T-helper 2 cell treated with Interferon-gamma antibody and Interleukin-4, amounts not matched to agents 100 ng/mL and 5 ng/mL, for 36 hours (primary cell): ENCODE measurements around the gene MBD5. TPM values are rescaled to one million over a fixed set of nuclear protein-coding genes. Genes with fewer than 3 reads are reported as not detected.

Source experiments
- intact Hi-C: fragments of 100-400 bp; cut with micrococcal nuclease; formaldehyde crosslinking; loops from one replicate; pipeline ENCODE4 v1.15.1; 2023
- total RNA-seq: library from RNA; stranded (reverse); gene quantifications from 2 replicates; pipeline ENCODE4 v1.2.3, GENCODE V29; 2022

Gene MBD5
- total RNA-seq, 1 donor from 2014 or later, result 38.4 TPM

- intact Hi-C loops, result no loop called here
Observed at GRCh38 chr2:148300544-148300943, 279.7 kb downstream of the MBD5 start.

GRCh38 chr2:148301362-148301761 lies 280.5 kb downstream of the MBD5 start:
- intact Hi-C loops, result no loop called here

- intact Hi-C loops, result no loop called here
Observed at GRCh38 chr2:148302526-148302925, 281.6 kb downstream of the MBD5 start.

- intact Hi-C loops, result no loop called here
Observed at GRCh38 chr2:148303161-148303560, 282.3 kb downstream of the MBD5 start.

- intact Hi-C loops, result no loop called here
Observed at GRCh38 chr2:148305476-148305875, 284.6 kb downstream of the MBD5 start.

GRCh38 chr2:148306027-148306426 lies 285.1 kb downstream of the MBD5 start:
- intact Hi-C loops, result no loop called here

GRCh38 chr2:148317598-148317997 lies 296.7 kb downstream of the MBD5 start:
- intact Hi-C loops, result no loop called here

- intact Hi-C loops, result no loop called here
Observed at GRCh38 chr2:148338541-148338940, 317.6 kb downstream of the MBD5 start.

GRCh38 chr2:148342086-148342485 lies 321.2 kb downstream of the MBD5 start:
- intact Hi-C loops, result no loop called here

- intact Hi-C loops, result no loop called here
Observed at GRCh38 chr2:148350199-148350598, 329.3 kb downstream of the MBD5 start.

GRCh38 chr2:148351437-148352143 lies 330.7 kb downstream of the MBD5 start:
- intact Hi-C loops, result no loop called here

- intact Hi-C loops, result no loop called here
Observed at GRCh38 chr2:148358375-148358774, 337.5 kb downstream of the MBD5 start.

GRCh38 chr2:148360662-148361061 lies 339.8 kb downstream of the MBD5 start:
- intact Hi-C loops, result no loop called here

GRCh38 chr2:148362144-148362796 lies 341.4 kb downstream of the MBD5 start:
- intact Hi-C loops, result no loop called here

- intact Hi-C loops, result no loop called here
Observed at GRCh38 chr2:148375214-148375613, 354.3 kb downstream of the MBD5 start.

GRCh38 chr2:148391324-148391723 lies 370.4 kb downstream of the MBD5 start:
- intact Hi-C loops, result no loop called here

GRCh38 chr2:148402786-148403185 lies 381.9 kb downstream of the MBD5 start:
- intact Hi-C loops, result no loop called here

- intact Hi-C loops, result no loop called here
Observed at GRCh38 chr2:148410899-148411298, 390.0 kb downstream of the MBD5 start.

- intact Hi-C loops, result no loop called here
Observed at GRCh38 chr2:148416248-148416647, 395.4 kb downstream of the MBD5 start.

GRCh38 chr2:148430101-148430500 lies 409.2 kb downstream of the MBD5 start:
- intact Hi-C loops, result no loop called here

GRCh38 chr2:148447877-148448276 lies 427.0 kb downstream of the MBD5 start:
- intact Hi-C loops, result no loop called here

GRCh38 chr2:148450531-148450930 lies 429.6 kb downstream of the MBD5 start:
- intact Hi-C loops, result no loop called here

GRCh38 chr2:148451046-148451445 lies 430.2 kb downstream of the MBD5 start:
- intact Hi-C loops, result no loop called here
